H1 (cell line): Measurements from ENCODE around the gene BTBD9.

Experiments used
- EZH2 ChIP-seq: fragments of 200-600 bp; sonication (generic); IDR thresholded peaks from 2 replicates; pipeline ENCODE4 v1.7.1; 2012; ENCODE audit warnings: low read depth, mild to moderate bottlenecking, moderate library complexity, low read length, inconsistent platforms; ENCODE audit not compliant: severe bottlenecking
- POLR2A ChIP-seq, 2 experiments: IDR thresholded peaks; 1 replicate in 1 of 2; 2 replicates in 1 of 2; pipeline ENCODE4 v1.6.1; 2011; ENCODE audit warnings: low read depth in 2 of 2, low read length in 2 of 2, mild to moderate bottlenecking in 2 of 2; ENCODE audit errors: control extremely low read depth in 1 of 2
- POLR2AphosphoS5 ChIP-seq: IDR thresholded peaks from 2 replicates; pipeline ENCODE4 v1.6.1; 2011; ENCODE audit warnings: low read depth, low read length
- TF ChIP-seq, protein P1 (sequence below), 3 experiments: IDR thresholded peaks; 1 replicate in 2 of 3; 2 replicates in 1 of 3; pipeline versions ENCODE4 v1.5.1 to v1.6.1; 2011; ENCODE audit warnings: low read length in 3 of 3, mild to moderate bottlenecking in 3 of 3, inconsistent platforms in 2 of 3, low read depth in 1 of 3, moderate library complexity in 1 of 3; ENCODE audit not compliant: insufficient read depth in 1 of 3; ENCODE audit errors: control extremely low read depth in 1 of 3

DNA sequence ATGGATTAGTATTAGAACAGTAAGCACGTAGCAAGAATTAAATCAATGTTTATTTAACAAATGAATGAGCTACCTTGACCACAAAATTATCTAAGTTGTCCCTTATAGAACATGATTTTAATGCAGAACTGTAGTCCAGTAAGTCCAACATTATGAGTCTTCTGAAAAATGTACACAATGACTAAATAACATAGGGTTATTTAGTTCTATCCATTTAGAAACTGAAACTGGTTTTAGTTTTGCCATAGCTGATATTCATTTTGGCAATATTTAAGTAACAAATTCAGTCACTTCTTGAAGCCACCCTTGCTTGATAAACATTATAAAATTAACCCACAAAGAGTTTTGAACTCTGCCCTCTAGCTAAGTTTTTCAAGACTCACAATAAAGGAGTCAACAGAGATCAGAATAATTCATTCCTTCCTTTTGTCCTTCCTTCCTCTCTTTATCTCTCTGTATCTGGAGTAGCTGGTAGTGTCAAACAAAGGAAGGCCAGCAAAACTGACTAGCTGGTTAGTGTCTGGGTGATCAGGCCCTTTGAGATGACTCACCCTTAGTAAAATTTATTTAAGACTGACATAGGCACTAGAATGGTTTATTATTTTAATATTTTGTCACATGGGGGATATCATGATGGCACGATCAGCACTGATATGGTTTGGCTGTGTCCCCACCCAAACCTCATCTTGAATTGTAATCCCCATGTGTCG, 115.1 kb downstream of the BTBD9 start:
- TF ChIP-seq, protein P1, sequence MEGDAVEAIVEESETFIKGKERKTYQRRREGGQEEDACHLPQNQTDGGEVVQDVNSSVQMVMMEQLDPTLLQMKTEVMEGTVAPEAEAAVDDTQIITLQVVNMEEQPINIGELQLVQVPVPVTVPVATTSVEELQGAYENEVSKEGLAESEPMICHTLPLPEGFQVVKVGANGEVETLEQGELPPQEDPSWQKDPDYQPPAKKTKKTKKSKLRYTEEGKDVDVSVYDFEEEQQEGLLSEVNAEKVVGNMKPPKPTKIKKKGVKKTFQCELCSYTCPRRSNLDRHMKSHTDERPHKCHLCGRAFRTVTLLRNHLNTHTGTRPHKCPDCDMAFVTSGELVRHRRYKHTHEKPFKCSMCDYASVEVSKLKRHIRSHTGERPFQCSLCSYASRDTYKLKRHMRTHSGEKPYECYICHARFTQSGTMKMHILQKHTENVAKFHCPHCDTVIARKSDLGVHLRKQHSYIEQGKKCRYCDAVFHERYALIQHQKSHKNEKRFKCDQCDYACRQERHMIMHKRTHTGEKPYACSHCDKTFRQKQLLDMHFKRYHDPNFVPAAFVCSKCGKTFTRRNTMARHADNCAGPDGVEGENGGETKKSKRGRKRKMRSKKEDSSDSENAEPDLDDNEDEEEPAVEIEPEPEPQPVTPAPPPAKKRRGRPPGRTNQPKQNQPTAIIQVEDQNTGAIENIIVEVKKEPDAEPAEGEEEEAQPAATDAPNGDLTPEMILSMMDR (IDR thresholded peaks at IDR 0.05; ENCODE audit: control extremely low read depth in 1 of 3, insufficient read depth in 1 of 3, low read depth in 1 of 3, low read length in 3 of 3) = no peak
- TF ChIP-seq POLR2A (IDR thresholded peaks at IDR 0.05; ENCODE audit: control extremely low read depth in 1 of 2, low read depth in 2 of 2, low read length in 2 of 2) (no peak), EZH2 (no peak), POLR2AphosphoS5 (no peak)
